Astrocyte of the hippocampus (primary cell): ENCODE measurements around the gene GRK6.

Experiments used
- DNase-seq: peaks from one replicate; pipeline ENCODE4 v3.0.0; 2011; ENCODE audit warnings: low read depth, low spot score

GRK6 gene

DNA sequence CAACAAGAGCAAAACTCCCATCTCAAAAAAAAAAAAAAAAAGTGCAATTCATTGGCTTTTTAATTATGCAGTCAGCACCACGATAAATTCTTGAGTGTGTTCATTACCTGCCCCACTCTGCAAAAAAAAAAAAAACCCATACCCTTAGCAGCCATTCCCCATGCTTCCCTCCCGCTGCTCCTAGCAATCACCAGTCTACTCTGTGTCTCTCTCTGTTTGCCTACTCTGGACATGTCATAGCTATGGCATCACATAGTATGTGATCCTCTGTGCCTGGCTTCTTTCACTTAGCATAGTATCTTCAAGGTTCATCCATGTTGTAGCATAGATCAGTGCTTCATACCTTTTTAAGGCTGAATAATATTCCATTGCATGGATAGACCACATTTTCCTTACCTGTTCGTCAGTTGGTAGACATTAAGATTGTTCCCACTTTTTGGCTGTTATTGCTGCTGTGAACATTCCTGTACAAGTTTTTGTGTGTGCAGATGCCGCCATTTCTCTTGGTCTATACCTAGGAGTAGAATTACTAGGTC lies 13.1 kb downstream of the GRK6 start:
- DNase-seq, result no peak

DNA sequence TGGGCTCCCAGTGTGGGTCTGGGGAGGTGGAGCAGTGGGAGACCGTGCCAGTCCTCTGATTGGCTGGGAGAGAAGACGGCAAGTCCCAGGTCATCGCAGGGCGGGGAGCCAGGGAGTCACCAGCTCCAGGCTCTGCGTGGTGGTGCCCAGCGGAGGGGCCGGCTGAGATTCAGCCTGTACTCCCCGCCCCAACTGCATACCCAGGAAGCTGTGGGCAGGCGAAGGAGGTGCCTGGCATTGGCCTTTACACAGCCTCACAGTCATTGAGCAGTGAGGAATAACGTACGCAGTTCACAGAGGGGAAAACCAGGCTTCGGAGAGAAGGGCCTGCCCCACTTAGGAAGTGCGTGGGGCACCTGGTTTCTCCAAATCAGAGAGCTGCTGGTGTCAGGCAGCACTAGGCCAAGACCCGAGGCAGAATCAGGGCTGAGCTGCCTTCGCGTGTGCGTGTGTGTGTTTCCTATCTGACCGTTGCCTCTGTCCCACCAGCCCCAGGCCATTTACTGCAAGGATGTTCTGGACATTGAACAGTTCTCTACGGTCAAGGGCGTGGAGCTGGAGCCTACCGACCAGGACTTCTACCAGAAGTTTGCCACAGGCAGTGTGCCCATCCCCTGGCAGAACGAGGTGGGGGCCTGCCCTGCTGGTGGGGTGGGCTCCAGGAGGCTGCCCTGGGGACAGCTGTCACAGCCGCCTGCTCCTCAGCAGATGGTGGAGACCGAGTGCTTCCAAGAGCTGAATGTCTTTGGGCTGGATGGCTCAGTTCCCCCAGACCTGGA lies 13.9 kb downstream of the GRK6 start:
- DNase-seq, result no peak

- no peak for DNase-seq
These were observed 14.7 kb downstream of the GRK6 start for GRCh38 chr5:177440990-177441780.

DNA sequence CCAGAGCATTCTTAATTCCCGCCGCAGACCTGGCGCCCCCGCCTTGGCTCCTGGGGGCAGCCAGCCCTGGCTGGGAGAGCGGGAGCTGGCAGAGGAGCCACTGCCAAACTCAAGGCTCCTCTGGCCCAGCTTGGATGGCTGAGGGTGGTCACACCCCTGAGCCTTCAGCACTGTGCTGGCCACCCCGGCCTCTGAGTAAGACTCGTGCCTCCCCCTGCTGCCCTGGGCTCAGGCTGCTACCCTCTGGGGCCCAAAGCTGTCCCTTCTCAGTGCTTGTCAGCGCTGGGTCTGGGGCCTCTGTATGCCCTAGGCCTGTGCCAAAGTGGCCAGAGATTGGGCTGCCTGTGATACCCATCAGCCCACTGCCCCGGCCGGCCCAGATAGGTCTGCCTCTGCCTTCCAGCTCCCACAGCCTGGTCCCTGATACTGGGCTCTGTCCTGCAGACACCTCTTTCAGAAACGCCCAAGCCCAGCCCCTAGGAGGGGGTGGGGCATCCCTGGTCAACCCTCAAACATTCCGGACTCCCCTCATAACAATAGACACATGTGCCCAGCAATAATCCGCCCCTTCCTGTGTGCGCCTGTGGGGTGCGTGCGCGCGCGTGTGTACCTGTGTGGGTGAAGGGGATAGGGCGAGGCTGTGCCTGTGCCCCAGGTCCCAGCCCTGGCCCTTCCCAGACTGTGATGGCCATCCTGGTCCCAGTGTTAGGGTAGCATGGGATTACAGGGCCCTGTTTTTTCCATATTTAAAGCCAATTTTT lies 15.8 kb downstream of the GRK6 start:
- DNase-seq, result no peak

DNA sequence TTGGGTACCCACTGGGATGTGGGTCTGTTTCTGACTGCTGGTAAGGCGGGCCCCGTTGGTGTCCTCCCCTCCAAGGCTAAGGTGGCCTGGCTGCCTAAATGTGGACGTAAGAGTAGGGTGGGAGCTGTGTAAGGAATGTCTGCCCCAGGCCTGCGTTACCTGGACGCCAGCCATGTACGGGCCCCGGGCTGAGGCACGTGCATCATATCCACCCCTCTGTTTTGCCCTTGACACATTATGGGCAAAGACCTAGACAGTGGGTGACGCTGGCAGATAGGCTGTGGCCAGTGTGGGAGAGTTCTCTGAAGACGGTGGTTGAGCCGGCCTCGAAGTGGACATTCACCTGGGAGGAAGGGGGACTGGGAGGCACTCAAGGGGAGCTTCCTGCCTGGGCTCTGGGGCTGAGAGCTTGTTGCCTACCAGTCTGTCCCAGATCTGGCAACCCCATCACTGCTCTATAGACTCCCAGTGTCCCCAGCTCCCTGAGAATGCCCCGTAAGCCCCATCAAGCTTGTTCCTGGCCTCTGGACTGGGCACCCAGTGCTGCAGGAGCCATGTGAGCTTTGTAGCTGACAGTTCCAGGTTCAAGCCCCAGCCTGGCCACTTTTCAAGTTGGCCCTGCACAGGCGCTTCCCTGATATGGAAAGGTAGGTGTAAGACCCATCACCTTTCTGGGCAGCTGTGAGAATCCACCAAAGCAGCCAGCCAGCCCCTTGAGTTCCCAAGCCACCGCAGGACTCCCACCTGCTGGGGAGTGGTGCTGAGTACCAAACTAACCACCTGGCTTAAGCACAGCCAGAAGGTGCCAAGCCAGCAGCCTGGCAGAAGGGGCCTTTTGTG lies 16.9 kb downstream of the GRK6 start:
- no peak for DNase-seq

DNA sequence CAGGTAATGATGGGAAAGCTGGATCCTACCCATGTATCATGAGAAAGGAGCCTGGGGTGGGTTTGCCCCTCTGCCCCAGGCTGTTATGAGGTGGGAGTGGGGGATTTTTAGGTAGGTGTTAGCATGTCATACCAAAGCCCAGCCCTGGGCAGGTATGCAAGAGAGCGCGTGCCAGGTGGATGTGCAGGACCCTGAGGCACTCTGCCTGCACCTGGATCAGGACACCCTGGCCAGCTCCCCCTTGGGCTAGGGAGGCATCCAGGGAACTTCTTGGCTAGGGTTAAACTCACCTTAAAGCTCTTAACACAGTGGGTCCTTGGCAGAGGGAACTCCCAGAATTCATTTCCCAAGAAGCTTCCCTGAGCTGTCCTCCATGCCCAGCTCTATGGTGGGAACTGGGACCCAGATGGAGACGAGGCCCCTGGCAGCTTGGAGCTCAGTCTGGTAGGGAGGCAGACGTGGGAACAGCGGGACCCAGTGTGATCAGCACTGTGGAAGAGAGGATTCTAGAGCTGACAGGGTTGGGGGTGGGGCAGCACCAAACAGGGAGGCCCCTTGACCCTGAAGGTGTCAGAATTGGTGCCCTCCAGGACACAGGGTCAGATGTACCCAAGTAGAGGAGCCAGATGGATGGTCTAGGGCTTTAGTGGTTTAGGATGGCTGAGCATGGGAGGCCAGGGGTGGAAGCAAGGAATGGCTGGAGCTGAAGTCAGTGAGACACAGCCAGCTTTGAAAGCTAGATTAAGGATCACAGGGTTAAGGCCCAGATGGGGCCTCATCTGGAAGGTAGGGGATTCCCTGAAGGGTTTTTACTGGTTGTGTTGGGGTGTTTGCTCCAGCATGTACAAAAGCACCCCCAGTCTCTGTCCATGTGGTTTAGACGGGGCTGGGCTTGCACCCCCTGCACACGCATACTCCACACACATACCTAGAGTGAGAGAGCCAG lies 17.9 kb downstream of the GRK6 start:
- no peak for DNase-seq

DNA sequence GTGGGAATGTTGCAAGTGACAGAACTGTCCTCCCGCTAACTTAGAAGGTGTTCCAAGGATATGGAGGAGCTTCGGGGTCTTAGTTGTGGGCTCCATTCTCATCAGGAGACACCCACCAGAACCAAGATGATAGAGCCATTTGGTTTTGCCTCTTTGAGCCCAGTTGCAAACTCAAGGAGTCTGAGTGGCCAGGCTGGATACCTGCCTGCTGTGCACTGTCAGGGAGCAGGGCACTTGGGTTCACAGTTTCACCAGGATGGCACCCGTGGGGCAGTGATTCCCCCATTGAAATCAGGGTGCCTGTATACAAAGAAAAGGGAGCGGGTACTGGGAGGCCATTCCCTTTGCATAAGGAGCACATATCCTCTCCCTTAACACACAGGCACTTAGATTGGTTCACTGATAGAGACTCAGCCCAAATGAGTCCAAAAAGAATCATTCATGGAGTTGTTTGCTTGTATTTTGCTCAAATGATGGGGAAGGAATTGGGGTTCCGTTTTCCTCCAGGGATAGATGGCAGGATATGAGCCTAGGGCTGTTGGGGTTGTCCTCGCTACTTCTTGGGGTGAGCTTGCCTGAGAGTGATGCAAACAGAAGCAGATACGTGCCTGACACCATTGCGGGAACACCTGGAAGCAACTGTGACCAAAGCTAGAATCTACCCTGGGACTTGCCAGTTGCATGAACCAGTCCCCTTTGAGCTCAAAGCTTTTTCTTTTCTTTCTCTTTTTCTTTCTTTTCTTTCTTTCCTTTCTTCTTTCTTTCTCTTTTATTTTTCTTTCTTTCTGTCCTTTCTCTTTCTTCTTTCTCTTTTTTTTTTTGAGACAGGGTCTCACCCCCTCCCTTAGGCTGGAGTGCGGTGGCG lies 18.8 kb downstream of the GRK6 start:
- no peak for DNase-seq

GRCh38 chr5:177445917-177446199 lies 19.4 kb downstream of the GRK6 start:
- DNase-seq, result no peak

GRCh38 chr5:177446200-177447065 lies 20.0 kb downstream of the GRK6 start, which contains the start of gene PRR7:
Gene PRR7 (plus strand): TSS chr5:177446814. CDS start chr5:177455068, 8,254 bp downstream.
- peak; percentile 93 for DNase-seq

- DNase-seq, result peak; percentile 76
These were observed 20.7 kb downstream of the GRK6 start for GRCh38 chr5:177447066-177447610.

DNA sequence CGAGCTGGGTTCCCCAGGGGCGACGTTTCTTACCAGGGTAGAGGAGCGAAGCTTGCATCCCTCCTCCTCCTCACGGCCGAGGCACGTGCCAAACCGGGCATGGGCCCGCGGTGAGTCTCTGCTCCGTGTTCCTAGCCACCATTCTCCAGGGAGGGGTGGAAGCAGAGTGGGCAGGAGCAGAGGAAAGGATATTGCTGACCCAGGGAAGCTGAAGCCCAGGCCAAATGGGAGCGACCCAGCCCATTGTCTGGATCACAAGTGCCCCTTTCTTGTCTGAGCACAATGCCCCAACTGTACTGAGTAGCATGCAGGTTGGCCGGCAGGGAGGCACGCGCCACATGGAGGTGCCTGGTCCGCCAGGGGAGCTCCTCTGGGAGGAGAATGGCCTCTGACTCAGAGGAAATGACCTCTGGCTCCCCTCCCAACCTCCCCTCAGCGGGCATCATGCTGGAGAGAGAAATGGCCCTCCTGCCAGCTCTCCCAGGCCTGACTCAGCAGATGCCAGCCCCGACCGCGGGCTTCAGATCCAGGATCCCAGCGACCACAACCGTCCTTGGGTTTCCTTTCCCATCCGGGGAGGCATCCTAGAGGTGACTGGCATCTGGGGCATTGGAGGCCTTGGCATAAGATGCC lies 21.3 kb downstream of the GRK6 start:
- DNase-seq, result peak; percentile 94

DNA sequence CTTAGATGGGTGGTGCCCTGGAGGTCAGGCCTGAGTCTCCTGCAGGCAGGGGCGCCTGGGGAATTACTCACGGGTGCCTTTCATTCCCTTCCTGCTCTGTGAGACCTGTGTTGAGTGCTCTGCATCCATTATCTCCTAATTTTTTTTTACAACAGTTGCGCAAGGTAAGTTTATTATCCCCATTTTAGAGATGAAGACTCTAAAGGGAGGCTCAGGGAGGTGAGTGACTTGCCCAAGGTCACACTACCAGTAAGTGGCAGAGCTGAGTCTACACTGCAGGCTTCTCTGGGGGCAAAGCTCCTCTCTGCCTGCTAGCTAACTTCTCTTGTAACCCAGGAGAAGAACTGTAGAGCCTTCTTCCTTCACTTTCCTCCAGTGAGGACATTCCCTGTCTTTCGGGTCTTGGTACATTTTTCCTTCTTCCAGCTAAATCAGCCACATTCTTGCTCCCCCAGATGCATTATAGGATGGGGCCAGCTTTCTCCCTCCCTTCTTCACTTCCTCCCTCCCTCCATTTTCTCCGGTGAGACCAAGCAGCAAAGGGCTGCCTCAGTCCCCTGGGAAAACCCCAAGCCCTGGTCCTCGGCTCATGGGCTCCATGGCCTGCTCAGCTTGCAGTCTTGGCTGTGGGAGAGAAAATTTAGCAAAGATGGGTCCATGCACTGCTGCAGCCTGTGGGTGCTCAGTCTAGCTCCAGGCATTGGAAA lies 21.9 kb downstream of the GRK6 start:
- no peak for DNase-seq

- DNase-seq, result no peak
These were observed 22.9 kb downstream of the GRK6 start for GRCh38 chr5:177449140-177450061.

- no peak for DNase-seq
These were observed 24.4 kb downstream of the GRK6 start for GRCh38 chr5:177450667-177451424.
